Endothelial cell of umbilical vein (primary cell): ENCODE results near the gene EXT2. TPM values are rescaled to one million over a fixed set of nuclear protein-coding genes. Genes with fewer than 3 reads are reported as not detected.

Source experiments
- BruUV-seq: library from RNA; stranded (reverse); fragments of 400-500 nt; replicated peaks from 2 replicates; lab custom pipeline; 2021; lab: Mats Ljungman, UMichigan
- CTCF ChIA-PET: fragments of 300-600, 350-600 bp; sonication (Branson Sonifier 250); formaldehyde crosslinking; loops from one replicate; lab custom pipeline; 2021; ENCODE audit warnings: antibody characterized with exemption, inconsistent platforms; lab: Charles Lee
- POLR2A ChIA-PET: fragments of 300-600, 350-600 bp; sonication (Branson Sonifier 250); formaldehyde crosslinking; loops from one replicate; lab custom pipeline; 2021; ENCODE audit warnings: antibody characterized with exemption, inconsistent platforms; lab: Charles Lee
- DNase-seq: peaks from one replicate; pipeline ENCODE4 v3.0.0-alpha.2; 2011; ENCODE audit warnings: low read depth, low spot score
- FAIRE-seq: peaks from 2 replicates; lab custom pipeline; 2011; peaks lifted over from hg19 to GRCh38; lab: Jason Lieb, UNC
- H2AFZ ChIP-seq: 2 replicates; pipeline ENCODE4 v1.6.0; 2012; ENCODE audit warnings: low read depth, low read length, control low read depth, inconsistent platforms
- H3K27ac ChIP-seq: 2 replicates; pipeline ENCODE4 v1.5.1; 2011; ENCODE audit warnings: low read depth, mild to moderate bottlenecking, control low read depth, low read length, moderate library complexity; ENCODE audit not compliant: insufficient read depth
- H3K27me3 ChIP-seq, 2 experiments: 2 replicates each; pipeline versions ENCODE4 v1.6.0 to v1.6.1; 2011; ENCODE audit warnings: low read length in 2 of 2, mixed read lengths in 1 of 2; ENCODE audit not compliant: control insufficient read depth in 2 of 2, insufficient read depth in 2 of 2
- H3K36me3 ChIP-seq, 2 experiments: 2 replicates in 1 of 2; 3 replicates in 1 of 2; pipeline ENCODE4 v1.5.1; 2011; ENCODE audit warnings: low read length in 2 of 2, mild to moderate bottlenecking in 1 of 2, moderate library complexity in 1 of 2; ENCODE audit not compliant: control insufficient read depth in 2 of 2, insufficient read depth in 2 of 2; ENCODE audit errors: extremely low read depth in 1 of 2
- H3K4me1 ChIP-seq: 3 replicates; pipeline ENCODE4 v1.5.1; 2011; ENCODE audit warnings: mild to moderate bottlenecking, low read length; ENCODE audit not compliant: control insufficient read depth, insufficient read depth; ENCODE audit errors: extremely low read depth
- H3K4me2 ChIP-seq: 2 replicates; pipeline ENCODE4 v1.6.1; 2011; ENCODE audit warnings: low read length, control low read depth, mixed read lengths; ENCODE audit not compliant: insufficient read depth
- H3K4me3 ChIP-seq, 3 experiments: fragments of 200-600 bp in 1 of 3; sonication (generic), shearing (Covaris generic) in 1 of 3; replicated peaks in 1 of 3; 2 replicates each; pipeline ENCODE4 v1.5.1; 2011 to 2016; ENCODE audit warnings: control low read depth in 3 of 3, low read length in 3 of 3, mild to moderate bottlenecking in 2 of 3, inconsistent platforms in 1 of 3, low read depth in 1 of 3, moderate library complexity in 1 of 3; ENCODE audit not compliant: insufficient read depth in 1 of 3
- H3K79me2 ChIP-seq: 2 replicates; pipeline ENCODE4 v1.6.0; 2012; ENCODE audit warnings: low read length, inconsistent platforms; ENCODE audit not compliant: control insufficient read depth, insufficient read depth
- H3K9ac ChIP-seq: replicated peaks from 2 replicates; pipeline ENCODE3; 2011; ENCODE audit warnings: low read length, control low read depth; ENCODE audit not compliant: insufficient read depth; ENCODE audit errors: extremely low read depth
- H3K9me1 ChIP-seq: replicated peaks from 3 replicates; pipeline ENCODE4 v1.6.0; 2011; ENCODE audit warnings: mild to moderate bottlenecking, low read length; ENCODE audit not compliant: control insufficient read depth, insufficient read depth; ENCODE audit errors: extremely low read depth
- H3K9me3 ChIP-seq: replicated peaks from 2 replicates; pipeline ENCODE4 v1.5.1; 2012; ENCODE audit warnings: low read length, inconsistent platforms; ENCODE audit not compliant: control insufficient read depth, insufficient read depth
- H4K20me1 ChIP-seq: replicated peaks from 2 replicates; pipeline ENCODE3; 2011; ENCODE audit warnings: mild to moderate bottlenecking, low read length; ENCODE audit not compliant: control insufficient read depth, insufficient read depth; ENCODE audit errors: extremely low read depth
- EZH2 ChIP-seq: IDR thresholded peaks from 2 replicates; pipeline ENCODE4 v1.6.1; 2012; ENCODE audit warnings: borderline replicate concordance, low read depth, mild to moderate bottlenecking, moderate library complexity, low read length, inconsistent platforms; ENCODE audit not compliant: severe bottlenecking
- FOS ChIP-seq: IDR thresholded peaks from 2 replicates; pipeline ENCODE4 v1.6.1; 2011; ENCODE audit warnings: mild to moderate bottlenecking, low read length, moderate library complexity, borderline replicate concordance; ENCODE audit not compliant: insufficient read depth
- GATA2 ChIP-seq: IDR thresholded peaks from 2 replicates; pipeline ENCODE4 v1.7.0; 2011; ENCODE audit warnings: low read depth, mild to moderate bottlenecking, moderate library complexity, mixed read lengths, low read length; ENCODE audit not compliant: insufficient read length, insufficient read depth
- JUN ChIP-seq: IDR thresholded peaks from 2 replicates; pipeline ENCODE4 v1.6.1; 2011; ENCODE audit warnings: borderline replicate concordance, low read depth; ENCODE audit not compliant: insufficient read length, insufficient read depth
- MAX ChIP-seq: IDR thresholded peaks from 2 replicates; pipeline ENCODE4 v1.6.1; 2011; ENCODE audit not compliant: insufficient read depth, insufficient read length
- MYC ChIP-seq: IDR thresholded peaks from one replicate; pipeline ENCODE4 v1.6.1; 2011; ENCODE audit warnings: mild to moderate bottlenecking, low read depth, low read length
- POLR2A ChIP-seq: IDR thresholded peaks from 2 replicates; pipeline ENCODE4 v1.6.1; 2012; ENCODE audit warnings: low read depth, mild to moderate bottlenecking, control low read depth, low read length
- POLR2AphosphoS5 ChIP-seq: IDR thresholded peaks from 2 replicates; pipeline ENCODE4 v1.6.1; 2012; ENCODE audit warnings: low read depth, mild to moderate bottlenecking, control low read depth, low read length, moderate library complexity; ENCODE audit not compliant: insufficient read depth
- dilution Hi-C: fragments of 300-500 bp; cut with MboI; formaldehyde crosslinking; loops from one replicate; pipeline ENCODE4 v1.15.0; 2019; ENCODE audit warnings: low sequenced_read_pairs; ENCODE audit not compliant: extremely low pct_ligation_motif_present
- intact Hi-C: fragments of 100-400 bp; cut with micrococcal nuclease; formaldehyde crosslinking; loops from one replicate; pipeline ENCODE4 v1.10.0; 2022
- polyA plus RNA-seq, 4 experiments: library from polyadenylated mRNA; depleted of rRNA in 3 of 4; stranded (reverse) in 3 of 4; unstranded in 1 of 4; fragments of >200 nt; gene quantifications; 2 replicates each; pipeline versions ENCODE4 v1.2.1 to v1.2.3, GENCODE V29; 2011 to 2012; ENCODE audit warnings: missing spikeins in 1 of 4
- total RNA-seq: library from RNA; stranded (reverse); gene quantifications from 2 replicates; pipeline ENCODE4 v1.2.3, GENCODE V29; 2021
- TF ChIP-seq, protein P1 (sequence below), 2 donors: IDR thresholded peaks; 1 replicate in 1 of 2; 2 replicates in 1 of 2; pipeline ENCODE4 v1.5.1; 2011; ENCODE audit warnings: low read length in 2 of 2, mild to moderate bottlenecking in 2 of 2, moderate library complexity in 2 of 2, control low read depth in 1 of 2, inconsistent platforms in 1 of 2, low read depth in 1 of 2; ENCODE audit not compliant: insufficient read depth in 1 of 2; ENCODE audit errors: extremely low read depth in 1 of 2

Gene EXT2
- total and polyA plus RNA-seq, 2 donors (not counting 3 experiments of a cell fraction or from before 2014, with no cell fraction given), result 50.9 to 60.3 TPM

DNA sequence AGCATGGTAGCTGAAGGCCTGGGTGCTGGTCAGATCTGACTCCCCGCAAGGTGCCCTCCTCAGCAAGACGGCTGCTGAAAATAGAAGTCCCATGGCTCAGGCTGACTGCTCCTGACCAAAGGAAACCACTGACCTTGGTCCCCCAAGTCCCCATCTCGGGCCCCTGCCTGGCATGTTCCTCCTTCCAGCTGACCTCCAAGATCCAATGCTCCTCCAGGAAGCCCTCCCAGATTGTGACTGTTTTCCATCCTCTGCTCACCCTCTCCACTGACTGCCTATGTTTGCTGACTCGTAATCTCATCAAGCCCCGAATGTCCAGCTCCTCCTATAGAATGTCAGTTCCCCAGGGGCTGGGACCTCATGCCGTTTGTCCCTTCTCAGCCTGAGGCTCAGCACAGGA lies 184.0 kb downstream of the EXT2 start:
- ChIA-PET POLR2A (no interaction called here), CTCF (interaction anchor here (0.7 to 1.0 kb wide), 2 partner anchors 10 to 170 kb away, joined by 3 read pairs; no protein-coding TSS in a partner anchor)
- H3K36me3 ChIP-seq, result no peaks in the 10 kb centered on the region
- H3K9me1 ChIP-seq, result no peaks in the 10 kb centered on the region
- DNase-seq, result no peak
- no peak overlapping the region for H3K9ac ChIP-seq
- no peak overlapping the region for H2AFZ ChIP-seq
- no peak overlapping the region for H3K4me3 ChIP-seq
- BruUV-seq, result no TSS peak
- dilution Hi-C loops, result no loop called here
- no peaks in the 10 kb centered on the region for H4K20me1 ChIP-seq
- H3K27ac ChIP-seq, result no peak overlapping the region
- H3K4me1 ChIP-seq, result no peaks in the 10 kb centered on the region
- intact Hi-C loops, result no loop called here
- H3K27me3 ChIP-seq, result peaks cover 0 to 1% of the 10 kb centered on the region in 2 experiments
- H3K9me3 ChIP-seq, result no peaks in the 10 kb centered on the region
- H3K4me2 ChIP-seq, result no peak overlapping the region
- TF ChIP-seq FOS (no peak), POLR2AphosphoS5 (no peak), MYC (no peak), GATA2 (no peak), MAX (no peak), POLR2A (no peak), EZH2 (no peak), JUN (no peak)
- TF ChIP-seq, protein P1, sequence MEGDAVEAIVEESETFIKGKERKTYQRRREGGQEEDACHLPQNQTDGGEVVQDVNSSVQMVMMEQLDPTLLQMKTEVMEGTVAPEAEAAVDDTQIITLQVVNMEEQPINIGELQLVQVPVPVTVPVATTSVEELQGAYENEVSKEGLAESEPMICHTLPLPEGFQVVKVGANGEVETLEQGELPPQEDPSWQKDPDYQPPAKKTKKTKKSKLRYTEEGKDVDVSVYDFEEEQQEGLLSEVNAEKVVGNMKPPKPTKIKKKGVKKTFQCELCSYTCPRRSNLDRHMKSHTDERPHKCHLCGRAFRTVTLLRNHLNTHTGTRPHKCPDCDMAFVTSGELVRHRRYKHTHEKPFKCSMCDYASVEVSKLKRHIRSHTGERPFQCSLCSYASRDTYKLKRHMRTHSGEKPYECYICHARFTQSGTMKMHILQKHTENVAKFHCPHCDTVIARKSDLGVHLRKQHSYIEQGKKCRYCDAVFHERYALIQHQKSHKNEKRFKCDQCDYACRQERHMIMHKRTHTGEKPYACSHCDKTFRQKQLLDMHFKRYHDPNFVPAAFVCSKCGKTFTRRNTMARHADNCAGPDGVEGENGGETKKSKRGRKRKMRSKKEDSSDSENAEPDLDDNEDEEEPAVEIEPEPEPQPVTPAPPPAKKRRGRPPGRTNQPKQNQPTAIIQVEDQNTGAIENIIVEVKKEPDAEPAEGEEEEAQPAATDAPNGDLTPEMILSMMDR (IDR thresholded peaks at IDR 0.05; ENCODE audit: extremely low read depth in 1 of 2, insufficient read depth in 1 of 2, low read depth in 1 of 2, low read length in 2 of 2), result no peak
- H3K79me2 ChIP-seq, result no peaks in the 10 kb centered on the region
- no peak for FAIRE-seq
